Measurements from ENCODE around the gene SLC34A2. TPM values are rescaled to one million over a fixed set of nuclear protein-coding genes. Genes with fewer than 3 reads are reported as not detected.

The SLC34A2 gene
- total and polyA plus RNA-seq, 2 of the 8 experiments (the other 6 are each of a cell fraction or from before 2014, with no cell fraction given), result 2.2 to 2.9 TPM

- Histone ChIP-seq H3K4ac (replicated peaks; ENCODE audit: insufficient read length, low read depth, low read length) (no peak overlapping the region), H4K20me1 (replicated peaks in 1 of 2; ENCODE audit: control insufficient read depth in 1 of 2, insufficient read depth in 2 of 2, low read length in 2 of 2) (no peaks in the 10 kb centered on the region), H3K23ac (ENCODE audit: insufficient read length) (no peak overlapping the region), H3K18ac (ENCODE audit: extremely low read depth, low read length) (no peak overlapping the region), H3K4me1 (replicated peaks in 1 of 4; ENCODE audit: control insufficient read depth in 3 of 4, insufficient read depth in 4 of 4, low read length in 3 of 4) (no peaks in the 10 kb centered on the region), H2AFZ (ENCODE audit: low read length) (no peak overlapping the region), H4K8ac (ENCODE audit: extremely low read depth, insufficient read depth, low read length) (no peak overlapping the region), H3K56ac (replicated peaks; ENCODE audit: insufficient read length, low read depth, low read length) (no peak overlapping the region), H3K4me3 (ENCODE audit: extremely low read depth in 1 of 4, insufficient read depth in 2 of 4, low read depth in 3 of 4, low read length in 4 of 4) (no peak overlapping the region), H2AK5ac (ENCODE audit: low read depth, low read length) (no peak overlapping the region), H2BK20ac (ENCODE audit: low read length) (no peak overlapping the region), H3K27me3 (replicated peaks in 1 of 4; ENCODE audit: control insufficient read depth in 3 of 4, extremely low read depth in 1 of 4, insufficient read depth in 3 of 4, low read length in 3 of 4) (no peaks in the 10 kb centered on the region), H3K9ac (replicated peaks in 1 of 4; ENCODE audit: extremely low read depth in 1 of 4, low read depth in 3 of 4, low read length in 3 of 4) (no peak overlapping the region), H2BK15ac (ENCODE audit: low read length) (no peak overlapping the region), H3K79me2 (ENCODE audit: control insufficient read depth in 1 of 2, insufficient read depth in 2 of 2, low read length in 2 of 2) (no peaks in the 10 kb centered on the region), H3K27ac (ENCODE audit: low read depth, low read length) (no peak overlapping the region), H2BK120ac (replicated peaks; ENCODE audit: low read depth, low read length) (no peak overlapping the region), H4K5ac (ENCODE audit: insufficient read length, low read depth, low read length) (no peak overlapping the region), H3K14ac (ENCODE audit: insufficient read length) (no peak overlapping the region), H3K36me3 (ENCODE audit: control insufficient read depth in 2 of 4, insufficient read depth in 4 of 4, low read length in 3 of 4) (no peaks in the 10 kb centered on the region), H3K4me2 (ENCODE audit: insufficient read depth in 1 of 2, low read depth in 2 of 2, low read length in 2 of 2) (no peak overlapping the region), H2BK5ac (ENCODE audit: low read depth, low read length) (no peak overlapping the region), H4K91ac (replicated peaks; ENCODE audit: insufficient read length, low read length) (no peak overlapping the region), H3K23me2 (ENCODE audit: low read depth, low read length) (no peaks in the 10 kb centered on the region), H2BK12ac (ENCODE audit: low read depth, low read length) (no peak overlapping the region), H3K79me1 (ENCODE audit: low read depth, low read length) (no peaks in the 10 kb centered on the region), H3K9me3 (ENCODE audit: insufficient read depth in 2 of 2, low read depth in 1 of 2, low read length in 1 of 2) (no peaks in the 10 kb centered on the region)
- FAIRE-seq, result no peak
- 100% methylated on average over 2 of the region's 2 CpGs; no CpG with 5 or more reads in 1 of the 2 experiments for WGBS, 2 experiments (ENCODE audit: extremely low coverage in 1 of 2, insufficient coverage in 1 of 2, insufficient read length in 1 of 2, insufficient replicate concordance in 2 of 2, low coverage in 1 of 2, low lambda C conversion rate in 2 of 2, missing lambda C conversion rate in 1 of 2)
- TF ChIP-seq GTF2F1 (IDR thresholded peaks at IDR 0.05; ENCODE audit: borderline replicate concordance, low read depth, low read length) (no peak), KDM1A (IDR thresholded peaks at IDR 0.05; ENCODE audit: borderline replicate concordance, low read length) (no peak), YY1 (IDR thresholded peaks at IDR 0.05; ENCODE audit: low read depth, low read length) (no peak), SRF (IDR thresholded peaks at IDR 0.05; ENCODE audit: low read depth, low read length) (no peak), NANOG (IDR thresholded peaks at IDR 0.05; ENCODE audit: insufficient read depth, low read depth, low read length, poor library complexity, severe bottlenecking) (no peak), HDAC6 (IDR thresholded peaks at IDR 0.05; ENCODE audit: low read depth, low read length) (no peak), SAP30 (IDR thresholded peaks at IDR 0.05; ENCODE audit: insufficient read depth, insufficient replicate concordance, low read length) (no peak), MAFK (IDR thresholded peaks at IDR 0.05; ENCODE audit: low read depth, low read length) (no peak), TCF12 (IDR thresholded peaks at IDR 0.05; ENCODE audit: low read depth, low read length) (no peak), NRF1 (IDR thresholded peaks at IDR 0.05; ENCODE audit: low read depth, low read length) (no peak)
- TF ChIP-seq, protein P1, sequence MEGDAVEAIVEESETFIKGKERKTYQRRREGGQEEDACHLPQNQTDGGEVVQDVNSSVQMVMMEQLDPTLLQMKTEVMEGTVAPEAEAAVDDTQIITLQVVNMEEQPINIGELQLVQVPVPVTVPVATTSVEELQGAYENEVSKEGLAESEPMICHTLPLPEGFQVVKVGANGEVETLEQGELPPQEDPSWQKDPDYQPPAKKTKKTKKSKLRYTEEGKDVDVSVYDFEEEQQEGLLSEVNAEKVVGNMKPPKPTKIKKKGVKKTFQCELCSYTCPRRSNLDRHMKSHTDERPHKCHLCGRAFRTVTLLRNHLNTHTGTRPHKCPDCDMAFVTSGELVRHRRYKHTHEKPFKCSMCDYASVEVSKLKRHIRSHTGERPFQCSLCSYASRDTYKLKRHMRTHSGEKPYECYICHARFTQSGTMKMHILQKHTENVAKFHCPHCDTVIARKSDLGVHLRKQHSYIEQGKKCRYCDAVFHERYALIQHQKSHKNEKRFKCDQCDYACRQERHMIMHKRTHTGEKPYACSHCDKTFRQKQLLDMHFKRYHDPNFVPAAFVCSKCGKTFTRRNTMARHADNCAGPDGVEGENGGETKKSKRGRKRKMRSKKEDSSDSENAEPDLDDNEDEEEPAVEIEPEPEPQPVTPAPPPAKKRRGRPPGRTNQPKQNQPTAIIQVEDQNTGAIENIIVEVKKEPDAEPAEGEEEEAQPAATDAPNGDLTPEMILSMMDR (IDR thresholded peaks at IDR 0.05; ENCODE audit: control extremely low read depth in 1 of 3, insufficient read depth in 1 of 3, low read depth in 1 of 3, low read length in 3 of 3), result no peak
- POLR2A ChIA-PET (ENCODE audit: partially characterized antibody), result interaction anchor here (1.3 kb wide), 1 partner anchor 143 kb away, joined by 4 read pairs; no protein-coding TSS in a partner anchor
- DNase-seq (ENCODE audit: low read depth in 1 of 2, low spot score in 2 of 2), result no peak
- CTCF ChIA-PET (ENCODE audit: partially characterized antibody), result interaction anchor here (0.7 to 1.5 kb wide), 4 partner anchors 9 to 188 kb away, joined by 3 to 4 read pairs (median 3); no protein-coding TSS in a partner anchor
Measured at GRCh38 chr4:25628451-25628850, 27.2 kb upstream of the SLC34A2 start.

Data from H1 (cell line).